Activated CD8-positive, alpha-beta T cell treated with anti-CD3 and anti-CD28 coated beads, Interleukin-2, amount 10 ng/mL, durations not matched to agents 7 days and 5 days (primary cell): ENCODE results near the gene IL12RB2. TPM values are rescaled to one million over a fixed set of nuclear protein-coding genes. Genes with fewer than 3 reads are reported as not detected.
A peak's percentile ranks its signal among the peaks of the same experiment; 100 is the strongest.

Experiments
- ATAC-seq: fragments of 150-1000 bp; cut with Tn5 transposase; one replicate; pipeline ENCODE4 v1.10.0; 2021; ENCODE audit warnings: moderate library complexity
- CTCF ChIA-PET: fragments of 350-600 bp; sonication (Branson Sonifier 250); formaldehyde crosslinking; loops from one replicate; lab custom pipeline; 2021; ENCODE audit warnings: antibody characterized with exemption; lab: Charles Lee
- POLR2A ChIA-PET: fragments of 350-600 bp; sonication (Branson Sonifier 250); formaldehyde crosslinking; loops from one replicate; lab custom pipeline; 2021; ENCODE audit warnings: antibody characterized with exemption; lab: Charles Lee
- DNase-seq: peaks from one replicate; pipeline ENCODE4 v3.0.0-alpha.2; 2020
- H3K27ac Mint-ChIP-seq: one replicate; pipeline ENCODE4 v1.8.0; 2021; ENCODE audit warnings: mild to moderate bottlenecking, mixed read lengths
- H3K27me3 Mint-ChIP-seq: one replicate; pipeline ENCODE4 v1.8.0; 2021; ENCODE audit warnings: low read depth, mixed read lengths
- H3K36me3 Mint-ChIP-seq: one replicate; pipeline ENCODE4 v1.8.0; 2021; ENCODE audit warnings: low read depth, mixed read lengths
- H3K4me1 Mint-ChIP-seq: one replicate; pipeline ENCODE4 v1.8.0; 2021; ENCODE audit warnings: low read depth, mixed read lengths
- H3K4me3 Mint-ChIP-seq: one replicate; pipeline ENCODE4 v1.8.0; 2021; ENCODE audit warnings: mild to moderate bottlenecking, mixed read lengths
- H3K9me3 Mint-ChIP-seq: one replicate; pipeline ENCODE4 v1.8.0; 2022; ENCODE audit warnings: mixed read lengths; ENCODE audit not compliant: insufficient read depth
- total RNA-seq, 2 experiments: library from RNA; stranded (reverse); gene quantifications; one replicate each; pipeline ENCODE4 v1.2.3, GENCODE V29; 2021

The IL12RB2 gene, protein sequence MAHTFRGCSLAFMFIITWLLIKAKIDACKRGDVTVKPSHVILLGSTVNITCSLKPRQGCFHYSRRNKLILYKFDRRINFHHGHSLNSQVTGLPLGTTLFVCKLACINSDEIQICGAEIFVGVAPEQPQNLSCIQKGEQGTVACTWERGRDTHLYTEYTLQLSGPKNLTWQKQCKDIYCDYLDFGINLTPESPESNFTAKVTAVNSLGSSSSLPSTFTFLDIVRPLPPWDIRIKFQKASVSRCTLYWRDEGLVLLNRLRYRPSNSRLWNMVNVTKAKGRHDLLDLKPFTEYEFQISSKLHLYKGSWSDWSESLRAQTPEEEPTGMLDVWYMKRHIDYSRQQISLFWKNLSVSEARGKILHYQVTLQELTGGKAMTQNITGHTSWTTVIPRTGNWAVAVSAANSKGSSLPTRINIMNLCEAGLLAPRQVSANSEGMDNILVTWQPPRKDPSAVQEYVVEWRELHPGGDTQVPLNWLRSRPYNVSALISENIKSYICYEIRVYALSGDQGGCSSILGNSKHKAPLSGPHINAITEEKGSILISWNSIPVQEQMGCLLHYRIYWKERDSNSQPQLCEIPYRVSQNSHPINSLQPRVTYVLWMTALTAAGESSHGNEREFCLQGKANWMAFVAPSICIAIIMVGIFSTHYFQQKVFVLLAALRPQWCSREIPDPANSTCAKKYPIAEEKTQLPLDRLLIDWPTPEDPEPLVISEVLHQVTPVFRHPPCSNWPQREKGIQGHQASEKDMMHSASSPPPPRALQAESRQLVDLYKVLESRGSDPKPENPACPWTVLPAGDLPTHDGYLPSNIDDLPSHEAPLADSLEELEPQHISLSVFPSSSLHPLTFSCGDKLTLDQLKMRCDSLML
- 10 to 100 TPM; 17.3 to 19.6 TPM for total RNA-seq

DNA sequence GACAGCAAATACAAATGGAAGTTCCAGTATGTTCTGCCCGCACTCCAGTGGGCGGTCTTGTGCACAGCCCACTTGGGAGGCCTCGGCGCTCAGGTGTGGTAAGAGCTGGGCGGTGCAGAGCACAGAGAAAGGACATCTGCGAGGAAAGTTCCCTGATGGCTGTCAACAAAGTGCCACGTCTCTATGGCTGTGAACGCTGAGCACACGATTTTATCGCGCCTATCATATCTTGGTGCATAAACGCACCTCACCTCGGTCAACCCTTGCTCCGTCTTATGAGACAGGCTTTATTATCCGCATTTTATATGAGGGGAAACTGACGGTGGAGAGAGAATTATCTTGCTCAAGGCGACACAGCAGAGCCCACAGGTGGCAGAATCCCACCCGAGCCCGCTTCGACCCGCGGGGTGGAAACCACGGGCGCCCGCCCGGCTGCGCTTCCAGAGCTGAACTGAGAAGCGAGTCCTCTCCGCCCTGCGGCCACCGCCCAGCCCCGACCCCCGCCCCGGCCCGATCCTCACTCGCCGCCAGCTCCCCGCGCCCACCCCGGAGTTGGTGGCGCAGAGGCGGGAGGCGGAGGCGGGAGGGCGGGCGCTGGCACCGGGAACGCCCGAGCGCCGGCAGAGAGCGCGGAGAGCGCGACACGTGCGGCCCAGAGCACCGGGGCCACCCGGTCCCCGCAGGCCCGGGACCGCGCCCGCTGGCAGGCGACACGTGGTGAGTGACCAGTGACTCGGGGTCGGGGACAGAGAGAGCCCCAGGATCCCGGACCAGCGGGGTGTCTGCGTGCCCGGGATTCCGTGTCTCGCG is at the start of gene IL12RB2:
IL12RB2 (plus strand) TSS at position 623 of the 810 bp plus-strand sequence. CDS start 12,496 bp downstream, outside the sequence.
- Mint-ChIP-seq H3K9me3 (no peaks in the 10 kb centered on the region), H3K4me1 (peaks cover 70% of the 10 kb centered on the region), H3K4me3 (peak within 1 kb of the TSS; percentile 89), H3K27me3 (no peaks in the 10 kb centered on the region), H3K27ac (peak within 1 kb of the TSS; percentile 95), H3K36me3 (peaks cover 21% of the 10 kb centered on the region)
- CTCF ChIA-PET: interaction anchor here (0.7 to 1.6 kb wide), 6 partner anchors 11 to 123 kb away, joined by 3 to 5 read pairs (median 4); partner anchors contain the start of gene SERBP1
- POLR2A ChIA-PET: interaction anchor here (0.5 to 1.6 kb wide), 8 partner anchors 8 to 1057 kb away, joined by 3 to 9 read pairs (median 6); partner anchors contain the start of gene SERBP1
- peak; percentile 84 for ATAC-seq
- DNase-seq: peak; percentile 67

DNA sequence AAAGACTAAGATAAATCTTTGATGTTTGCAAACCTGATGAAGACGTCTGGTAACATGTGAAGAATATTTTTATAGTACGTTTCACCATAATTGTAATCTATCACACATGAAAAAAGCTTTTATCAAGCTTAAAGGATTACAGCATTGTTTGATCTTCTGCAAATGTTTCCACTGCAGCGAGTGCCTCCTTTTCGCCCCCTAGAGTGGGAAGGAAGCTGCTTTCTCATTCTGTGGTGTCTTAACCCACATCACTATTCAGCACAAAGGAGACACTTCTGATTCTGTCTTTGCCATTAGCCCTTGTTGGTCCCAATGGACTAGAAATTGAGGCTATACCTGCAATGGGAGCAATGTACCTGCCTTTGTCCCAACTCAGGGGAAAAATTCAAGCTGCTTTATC is 46.0 kb upstream of the IL12RB2 start:
- Mint-ChIP-seq H3K36me3 (peaks cover 3% of the 10 kb centered on the region), H3K4me1 (peaks cover 28% of the 10 kb centered on the region), H3K27ac (no peak overlapping the region), H3K4me3 (no peak overlapping the region), H3K27me3 (no peaks in the 10 kb centered on the region), H3K9me3 (peaks cover 3% of the 10 kb centered on the region)
- CTCF ChIA-PET: interaction anchor here (0.6 to 2.0 kb wide), 27 partner anchors 9 to 242 kb away, joined by 3 to 23 read pairs (median 4); partner anchors contain the start of gene SLC35D1
- POLR2A ChIA-PET: interaction anchor here (1.2 to 1.6 kb wide), 3 partner anchors 10 to 75 kb away, joined by 3 to 6 read pairs (median 5); no protein-coding TSS in a partner anchor
- DNase-seq (peak; percentile 63), ATAC-seq (peak; percentile 89)

DNA sequence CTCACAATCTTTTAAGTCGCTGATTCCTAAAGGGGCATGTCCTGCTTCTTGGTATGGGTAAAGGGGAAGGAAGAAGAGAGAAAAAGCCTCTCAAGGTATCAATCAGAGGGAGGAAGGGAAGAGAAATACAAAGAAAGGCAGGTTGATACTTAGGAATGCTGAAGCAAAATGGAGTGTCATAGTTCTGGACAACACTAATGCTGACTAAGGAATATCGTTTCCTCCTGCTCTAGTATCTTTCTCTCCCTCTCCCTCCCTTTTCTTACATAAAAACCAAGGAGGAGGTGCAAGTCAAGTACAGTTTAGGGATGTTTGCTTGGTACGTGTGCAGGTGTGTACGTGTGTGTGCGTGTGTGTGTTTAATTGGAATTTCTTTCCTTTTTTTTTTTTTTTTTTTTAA is 44.9 kb upstream of the IL12RB2 start:
- Mint-ChIP-seq H3K27ac (no peak overlapping the region), H3K36me3 (peaks cover 4% of the 10 kb centered on the region), H3K4me3 (no peak overlapping the region), H3K27me3 (no peaks in the 10 kb centered on the region), H3K4me1 (peaks cover 28% of the 10 kb centered on the region), H3K9me3 (peaks cover 3% of the 10 kb centered on the region)
- no peak for ATAC-seq
- DNase-seq: no peak
- CTCF ChIA-PET: interaction anchor here (1.0 to 2.0 kb wide), 14 partner anchors 9 to 241 kb away, joined by 3 to 23 read pairs (median 7); no protein-coding TSS in a partner anchor
- POLR2A ChIA-PET: interaction anchor here (1.2 to 1.6 kb wide), 3 partner anchors 9 to 74 kb away, joined by 3 to 6 read pairs (median 5); no protein-coding TSS in a partner anchor

DNA sequence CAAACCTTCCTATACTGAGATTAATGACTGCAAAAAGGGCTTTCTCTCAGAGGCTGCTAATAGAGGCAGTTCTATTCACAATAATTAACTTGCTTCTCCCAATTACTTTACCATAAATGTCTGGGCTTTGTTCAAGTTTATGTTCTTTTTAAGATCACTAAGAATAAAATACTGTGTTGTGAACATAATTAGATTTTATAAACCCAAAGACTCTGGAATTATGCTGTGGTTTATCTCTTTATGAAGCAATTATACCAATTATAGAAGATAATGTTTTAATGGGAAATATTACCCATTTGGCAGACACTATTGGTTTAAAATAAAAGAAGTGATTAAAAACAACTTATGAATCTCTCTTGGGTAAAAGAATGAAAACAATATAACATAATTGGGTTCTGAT is 43.5 kb upstream of the IL12RB2 start:
- ChIA-PET POLR2A (no interaction called here), CTCF (no interaction called here)
- no peak overlapping the region for H3K27ac Mint-ChIP-seq
- ATAC-seq: no peak
- peaks cover 31% of the 10 kb centered on the region for H3K4me1 Mint-ChIP-seq
- no peak for DNase-seq
- H3K36me3 Mint-ChIP-seq: peaks cover 4% of the 10 kb centered on the region
- H3K9me3 Mint-ChIP-seq: peaks cover 3% of the 10 kb centered on the region
- no peak overlapping the region for H3K4me3 Mint-ChIP-seq
- no peaks in the 10 kb centered on the region for H3K27me3 Mint-ChIP-seq

DNA sequence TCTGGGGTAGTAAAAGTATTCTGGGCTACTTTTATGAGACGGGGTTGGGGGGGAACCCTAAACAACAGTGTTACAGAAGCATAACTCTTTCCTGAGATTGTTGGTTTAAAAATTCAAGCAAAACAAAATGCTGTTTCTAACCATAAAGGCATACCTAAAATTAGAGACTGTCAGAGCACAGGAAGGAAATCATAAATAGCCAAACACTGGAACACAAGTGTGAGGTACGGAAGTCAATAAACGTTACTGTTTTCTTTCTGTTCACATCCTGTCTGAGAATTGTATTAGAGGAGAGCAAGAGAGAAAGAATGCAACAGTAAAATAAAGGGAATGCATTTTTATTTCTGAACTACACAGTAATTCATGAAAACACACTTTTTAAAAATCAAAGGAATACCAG is 42.8 kb upstream of the IL12RB2 start:
- CTCF ChIA-PET: no interaction called here

DNA sequence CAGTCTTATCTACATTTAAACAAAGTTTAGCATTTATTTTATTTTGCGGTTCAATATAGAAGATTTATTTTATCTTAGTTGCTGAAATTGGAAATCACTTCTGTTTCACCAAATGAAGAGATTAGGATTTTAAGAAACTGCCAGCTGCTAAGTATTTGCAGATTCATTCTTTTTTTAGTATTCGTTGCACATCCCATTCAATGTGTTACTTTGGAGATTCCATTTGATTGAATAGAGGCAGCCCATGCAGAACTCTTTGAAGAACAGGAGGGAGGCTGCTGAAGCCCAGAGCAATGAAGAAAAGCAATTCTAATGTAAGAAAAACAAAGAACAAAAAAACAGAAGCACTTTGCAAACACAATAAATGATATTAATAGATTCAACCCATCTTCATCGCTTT is 38.6 kb upstream of the IL12RB2 start:
- ChIA-PET CTCF (no interaction called here), POLR2A (no interaction called here)
- Mint-ChIP-seq H3K4me3 (no peak overlapping the region), H3K4me1 (peaks cover 15% of the 10 kb centered on the region), H3K27ac (no peak overlapping the region), H3K36me3 (peaks cover 24% of the 10 kb centered on the region), H3K9me3 (peaks cover 7% of the 10 kb centered on the region), H3K27me3 (no peaks in the 10 kb centered on the region)
- ATAC-seq (no peak), DNase-seq (no peak)

More for the DNA sequence above, 42.8 kb upstream of the IL12RB2 start:
- no peak for DNase-seq
- peaks cover 3% of the 10 kb centered on the region for H3K9me3 Mint-ChIP-seq
- H3K4me3 Mint-ChIP-seq: peak overlapping the region; percentile 47
- peaks cover 31% of the 10 kb centered on the region for H3K4me1 Mint-ChIP-seq
- peak overlapping the region; percentile 84 for H3K27ac Mint-ChIP-seq
- H3K27me3 Mint-ChIP-seq: no peaks in the 10 kb centered on the region
- peak; percentile 54 for ATAC-seq
- H3K36me3 Mint-ChIP-seq: peaks cover 4% of the 10 kb centered on the region
- POLR2A ChIA-PET: no interaction called here

DNA sequence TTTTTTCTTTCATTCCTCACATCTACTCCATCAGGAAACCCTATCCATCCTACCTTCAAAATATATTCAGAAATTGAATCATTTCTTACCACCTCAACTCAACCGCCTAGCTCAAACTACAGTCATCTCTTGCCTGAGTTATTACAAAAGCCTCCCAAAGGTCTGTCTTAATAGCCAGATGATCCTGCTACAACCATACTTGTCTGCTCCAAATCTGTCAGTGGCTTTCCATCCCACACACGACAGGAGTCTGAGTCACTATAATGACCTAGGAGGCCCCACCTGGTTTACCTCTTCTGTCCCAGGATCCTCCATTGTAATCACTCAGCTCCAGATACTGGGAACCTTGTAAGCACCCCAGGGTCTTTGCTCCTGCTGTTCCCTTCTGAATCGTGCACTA is 37.1 kb upstream of the IL12RB2 start:
- Mint-ChIP-seq H3K36me3 (peaks cover 24% of the 10 kb centered on the region), H3K27ac (no peak overlapping the region), H3K9me3 (peaks cover 7% of the 10 kb centered on the region), H3K4me1 (peaks cover 21% of the 10 kb centered on the region), H3K4me3 (no peak overlapping the region), H3K27me3 (no peaks in the 10 kb centered on the region)
- ATAC-seq (no peak), DNase-seq (no peak)
- ChIA-PET CTCF (interaction anchor here (1.0 to 3.0 kb wide), 2 partner anchors 8 to 57 kb away, joined by 3 to 13 read pairs; no protein-coding TSS in a partner anchor), POLR2A (no interaction called here)

DNA sequence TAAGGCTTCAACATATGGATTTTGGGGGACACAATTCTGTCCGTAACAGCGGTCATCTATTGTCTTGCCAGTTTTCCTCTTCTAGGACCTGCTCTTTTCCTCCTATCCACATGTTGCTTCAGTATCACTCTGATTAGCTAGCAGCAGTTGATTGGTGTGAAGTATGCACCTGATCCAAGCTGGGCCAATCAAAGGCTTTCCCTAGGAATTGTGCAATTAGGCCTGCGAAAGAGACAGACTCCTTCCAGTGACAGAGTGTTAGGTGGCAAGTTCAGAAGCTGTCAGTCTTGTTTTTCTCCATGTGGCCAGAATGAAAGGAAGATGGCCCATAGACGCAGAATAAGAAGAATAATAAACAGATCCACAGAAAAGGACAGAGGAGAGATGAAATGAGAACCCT is 34.1 kb upstream of the IL12RB2 start:
- ChIA-PET CTCF (interaction anchor here (2.3 to 2.6 kb wide), 2 partner anchors 11 kb away, joined by 19 to 23 read pairs; no protein-coding TSS in a partner anchor), POLR2A (interaction anchor here (1.8 kb wide), 1 partner anchor 34 kb away, joined by 7 read pairs; the partner anchor contains the start of gene IL12RB2)
- DNase-seq (no peak), ATAC-seq (no peak)
- Mint-ChIP-seq H3K36me3 (peaks cover 30% of the 10 kb centered on the region), H3K27ac (peak overlapping the region; percentile 53), H3K27me3 (no peaks in the 10 kb centered on the region), H3K4me1 (peaks cover 20% of the 10 kb centered on the region), H3K9me3 (peaks cover 7% of the 10 kb centered on the region), H3K4me3 (no peak overlapping the region)

DNA sequence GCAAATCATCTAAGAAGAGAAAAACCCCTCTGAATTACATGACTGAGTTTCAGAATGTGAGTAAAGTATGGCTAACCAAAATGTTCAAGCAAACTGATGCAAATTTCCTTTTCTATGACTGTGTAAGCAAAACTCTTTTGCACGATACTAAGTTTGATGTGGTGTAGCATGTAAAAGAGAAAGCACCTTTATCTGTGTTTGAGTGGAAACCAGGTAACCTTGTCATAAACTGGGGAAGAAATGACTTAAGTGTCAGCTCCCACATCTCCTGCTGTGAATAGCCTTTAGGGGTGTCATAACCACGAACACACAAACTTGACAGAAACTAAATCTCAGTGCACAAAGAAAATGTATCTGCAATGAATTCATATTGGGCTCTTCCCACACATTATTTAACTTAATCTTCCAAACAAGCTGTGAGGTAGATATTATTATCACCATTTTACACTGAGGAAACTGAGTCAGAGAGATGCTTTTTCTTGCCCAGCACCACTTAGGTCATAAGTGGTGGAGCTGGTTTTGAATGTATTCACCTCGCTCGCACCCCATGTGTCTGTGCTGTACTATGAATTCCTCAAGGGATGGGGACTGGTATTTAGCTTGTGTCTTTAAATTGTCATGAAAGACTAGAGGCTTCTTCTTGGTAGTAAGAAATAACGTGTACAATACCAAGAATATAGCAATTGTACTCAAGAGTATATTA is 32.9 kb upstream of the IL12RB2 start:
- CTCF ChIA-PET: interaction anchor here (0.6 to 2.6 kb wide), 9 partner anchors 10 to 125 kb away, joined by 3 to 23 read pairs (median 5); no protein-coding TSS in a partner anchor
- peak; percentile 98 for ATAC-seq
- POLR2A ChIA-PET: interaction anchor here (0.7 to 1.8 kb wide), 5 partner anchors 13 to 155 kb away, joined by 3 to 7 read pairs (median 3); partner anchors contain the start of genes IL12RB2 and SERBP1
- peak; percentile 44 for DNase-seq
- Mint-ChIP-seq H3K9me3 (peaks cover 7% of the 10 kb centered on the region), H3K27ac (peak overlapping the region; percentile 71), H3K36me3 (peaks cover 30% of the 10 kb centered on the region), H3K4me1 (peaks cover 20% of the 10 kb centered on the region), H3K27me3 (no peaks in the 10 kb centered on the region), H3K4me3 (peak overlapping the region; percentile 10)

DNA sequence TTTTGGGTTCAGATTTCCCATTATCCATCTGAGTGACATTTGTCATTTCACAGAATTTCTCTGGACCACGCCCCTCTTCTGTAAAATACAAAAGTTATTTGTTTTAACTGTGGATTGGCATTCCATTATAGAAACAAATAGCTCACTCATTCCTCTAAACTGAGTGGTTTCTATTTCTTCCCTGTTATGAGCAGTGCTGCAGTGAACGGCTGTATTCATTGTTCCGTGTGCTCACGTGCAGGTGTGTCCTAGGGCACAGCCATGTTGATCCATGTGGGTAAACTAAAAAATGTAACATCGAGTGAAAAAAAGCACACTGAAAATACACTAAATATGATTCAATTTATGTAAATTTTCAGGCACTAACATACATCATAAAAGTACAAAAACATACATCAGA is 27.0 kb upstream of the IL12RB2 start:
- Mint-ChIP-seq H3K36me3 (peaks cover 6% of the 10 kb centered on the region), H3K4me3 (no peak overlapping the region), H3K4me1 (peaks cover 6% of the 10 kb centered on the region), H3K27me3 (no peaks in the 10 kb centered on the region), H3K9me3 (no peaks in the 10 kb centered on the region), H3K27ac (no peak overlapping the region)
- DNase-seq (no peak), ATAC-seq (no peak)
- CTCF ChIA-PET: interaction anchor here (1.0 to 1.5 kb wide), 4 partner anchors 9 to 132 kb away, joined by 3 to 4 read pairs (median 4); no protein-coding TSS in a partner anchor
- POLR2A ChIA-PET: no interaction called here
